ENCODE measurements around the gene MLLT10. TPM values are rescaled to one million over a fixed set of nuclear protein-coding genes. Genes with fewer than 3 reads are reported as not detected.

MLLT10 gene
- total RNA-seq, 1 experiment from 2014 or later, result 45.2 TPM

GRCh38 chr10:21634599-21635365 lies 100.8 kb downstream of the MLLT10 start:
- H3K79me2 ChIP-seq (ENCODE audit: insufficient read depth, low read length), result peaks cover 75% of the 10 kb centered on the region
- TF ChIP-seq CEBPB (IDR thresholded peaks at IDR 0.05; ENCODE audit: low read depth), result no peak
- no peak for DNase-seq (ENCODE audit: low read depth, low spot score)
- H3K27ac ChIP-seq (ENCODE audit: low read depth, low read length), result no peak overlapping the region
- intact Hi-C loops (cut with micrococcal nuclease), result no loop called here
- H3K36me3 ChIP-seq (ENCODE audit: control insufficient read depth in 1 of 2, insufficient read depth in 2 of 2, low read length in 2 of 2), result no peaks in the 10 kb centered on the region
- no TSS peak for BruUV-seq (replicated peaks)
- ATAC-seq, result no peak
- H3K4me1 ChIP-seq (ENCODE audit: control insufficient read depth in 1 of 2, insufficient read depth in 2 of 2, low read length in 2 of 2), result no peaks in the 10 kb centered on the region
- H3K4me2 ChIP-seq (ENCODE audit: low read length), result no peak overlapping the region
- ChIA-PET RAD21 (ENCODE audit: low non-redundant PET in 1 of 2, low total read pairs in 2 of 2, uncharacterized antibody in 2 of 2, unreplicated experiment in 2 of 2) (no interaction called here), CTCF (no interaction called here), POLR2A (no interaction called here)
- no peak overlapping the region for H3K4me3 ChIP-seq (replicated peaks in 1 of 2; ENCODE audit: low read depth in 1 of 2, low read length in 2 of 2)
- no peak overlapping the region for H2AFZ ChIP-seq (ENCODE audit: low read depth, low read length, poor library complexity, severe bottlenecking)
- no peaks in the 10 kb centered on the region for H3K9me2 ChIP-seq (ENCODE audit: insufficient read depth)
- H3K27me3 ChIP-seq (ENCODE audit: insufficient read depth, low read length), result no peaks in the 10 kb centered on the region
- no peaks in the 10 kb centered on the region for H3K9me3 ChIP-seq (ENCODE audit: control insufficient read depth in 1 of 2, insufficient read depth in 1 of 2, low read depth in 1 of 2, low read length in 2 of 2)
- H3K9ac ChIP-seq (ENCODE audit: low read length), result no peak overlapping the region
- H4K20me1 ChIP-seq (ENCODE audit: insufficient read depth), result no peaks in the 10 kb centered on the region; the same call in 1 of the 2 replicates

DNA sequence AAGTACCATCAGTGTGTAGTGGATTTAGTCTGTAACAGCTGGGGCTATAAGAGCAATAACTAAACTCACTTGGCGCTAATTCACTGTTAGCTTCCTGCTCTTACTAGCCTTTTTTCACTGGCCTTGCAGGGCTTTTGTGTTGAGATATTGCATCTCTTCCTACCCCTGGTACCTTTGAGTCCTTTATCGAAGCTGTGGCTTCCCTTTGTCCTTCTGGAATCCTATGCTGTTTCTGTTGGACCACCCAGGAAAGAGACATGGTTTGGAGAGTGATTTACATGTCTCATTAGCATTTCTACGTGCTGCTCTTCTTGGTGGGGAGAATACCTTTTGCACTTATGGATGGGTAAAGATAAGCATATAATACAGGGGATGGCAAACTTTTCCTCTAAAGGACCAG lies 103.8 kb downstream of the MLLT10 start:
- POLR2A ChIA-PET, result no interaction called here
- Histone ChIP-seq H3K4me2 (ENCODE audit: low read length) (no peak overlapping the region), H3K36me3 (ENCODE audit: control insufficient read depth in 1 of 2, insufficient read depth in 2 of 2, low read length in 2 of 2) (no peaks in the 10 kb centered on the region), H3K27me3 (ENCODE audit: insufficient read depth, low read length) (no peaks in the 10 kb centered on the region), H3K4me1 (ENCODE audit: control insufficient read depth in 1 of 2, insufficient read depth in 2 of 2, low read length in 2 of 2) (no peaks in the 10 kb centered on the region), H3K9me3 (ENCODE audit: control insufficient read depth in 1 of 2, insufficient read depth in 1 of 2, low read depth in 1 of 2, low read length in 2 of 2) (no peaks in the 10 kb centered on the region), H3K9ac (ENCODE audit: low read length) (no peak overlapping the region), H3K79me2 (ENCODE audit: insufficient read depth, low read length) (peaks cover 69% of the 10 kb centered on the region), H3K4me3 (replicated peaks in 1 of 2; ENCODE audit: low read depth in 1 of 2, low read length in 2 of 2) (no peak overlapping the region), H4K20me1 (ENCODE audit: insufficient read depth) (0 out of 2 replicates have a peak, but pooled peaks cover 5% of the 10 kb centered on the region), H2AFZ (ENCODE audit: low read depth, low read length, poor library complexity, severe bottlenecking) (no peak overlapping the region), H3K27ac (ENCODE audit: low read depth, low read length) (no peak overlapping the region), H3K9me2 (ENCODE audit: insufficient read depth) (no peaks in the 10 kb centered on the region)
- CTCF ChIA-PET, result no interaction called here
- ATAC-seq (no peak), DNase-seq (ENCODE audit: low read depth, low spot score) (no peak)
- BruUV-seq (replicated peaks), result no TSS peak
- no peak for TF ChIP-seq RAD21 (IDR thresholded peaks at IDR 0.05; ENCODE audit: low read depth)
- no peak for TF ChIP-seq ELF1 (IDR thresholded peaks at IDR 0.05; ENCODE audit: borderline replicate concordance, low read depth)
- TF ChIP-seq CEBPB (IDR thresholded peaks at IDR 0.05; ENCODE audit: low read depth), result no peak
- no peak for TF ChIP-seq CBX3 (IDR thresholded peaks at IDR 0.05; ENCODE audit: low read depth)
- RAD21 ChIA-PET (ENCODE audit: low non-redundant PET in 1 of 2, low total read pairs in 2 of 2, uncharacterized antibody in 2 of 2, unreplicated experiment in 2 of 2), result no interaction called here
- intact Hi-C loops (cut with micrococcal nuclease), result no loop called here
